SJCRH30 (cell line): ENCODE results near the gene TRIO. TPM values are rescaled to one million over a fixed set of nuclear protein-coding genes. Genes with fewer than 3 reads are reported as not detected.
"Not testable (repeated sequence)": the region's sequence is repeated elsewhere in the genome, so short reads cannot be mapped to it uniquely, and the experiment has no call there.

Experiments
- DNase-seq, 2 experiments: peaks; one replicate each; pipeline ENCODE4 v3.0.0-alpha.2; 2015 to 2020
- H3K27ac ChIP-seq: fragments of 250-450 bp; sonication (Bioruptor Pico); 2 replicates; pipeline ENCODE4 v1.5.1; 2020; ENCODE audit warnings: mild to moderate bottlenecking, moderate library complexity
- H3K27me3 ChIP-seq: fragments of 250-450 bp; sonication (Bioruptor Pico); 2 replicates; pipeline ENCODE4 v1.5.1; 2020; ENCODE audit warnings: mild to moderate bottlenecking, moderate library complexity
- H3K36me3 ChIP-seq: fragments of 250-450 bp; sonication (Bioruptor Pico); 2 replicates; pipeline ENCODE4 v1.5.1; 2020; ENCODE audit warnings: mild to moderate bottlenecking, moderate library complexity
- H3K4me1 ChIP-seq: fragments of 250-450 bp; sonication (Bioruptor Pico); 2 replicates; pipeline ENCODE4 v1.5.1; 2020; ENCODE audit warnings: mild to moderate bottlenecking, moderate library complexity
- H3K4me3 ChIP-seq: fragments of 250-450 bp; sonication (Bioruptor Pico); 2 replicates; pipeline ENCODE4 v1.5.1; 2020; ENCODE audit warnings: mild to moderate bottlenecking, moderate library complexity
- H3K9me3 ChIP-seq: fragments of 250-450 bp; sonication (Bioruptor Pico); replicated peaks from 2 replicates; pipeline ENCODE4 v1.5.1; 2020; ENCODE audit warnings: mild to moderate bottlenecking, moderate library complexity
- total RNA-seq: library from RNA; depleted of rRNA; stranded (reverse); fragments of >200 nt; shearing (Covaris generic); gene quantifications from 2 replicates; pipeline ENCODE4 v1.2.3, GENCODE V29; 2014; rRNA removed

TRIO gene
- total RNA-seq, 1 experiment from 2014 or later: 82.9 TPM

DNA sequence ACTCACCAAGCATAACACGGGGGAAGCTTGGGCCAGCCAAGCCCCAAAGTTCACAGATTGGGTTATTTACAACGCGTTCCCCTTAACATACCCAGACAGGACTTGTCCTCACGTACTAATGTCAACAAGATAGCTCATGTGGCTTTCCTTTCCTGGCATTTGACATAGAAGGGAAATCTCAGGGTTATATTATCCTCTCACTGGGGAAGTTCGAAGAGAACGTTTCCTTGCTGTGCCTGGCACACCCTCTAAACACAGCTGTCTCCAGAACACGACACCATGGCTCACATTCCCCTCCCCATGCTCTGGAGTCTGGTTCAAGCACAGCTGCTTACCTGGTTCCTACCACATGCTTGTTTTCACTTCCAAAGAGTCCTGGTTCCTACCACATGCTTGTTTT is 391.6 kb downstream of the TRIO start:
- peak; percentile 65 to 80 for DNase-seq
- Histone ChIP-seq H3K36me3 (no peaks in the 10 kb centered on the region), H3K27me3 (no peaks in the 10 kb centered on the region), H3K4me3 (peak overlapping the region; percentile 10; the same call in 1 of the 2 replicates), H3K4me1 (peaks cover 6% of the 10 kb centered on the region; the same call in 1 of the 2 replicates), H3K9me3 (no peaks in the 10 kb centered on the region), H3K27ac (no peak overlapping the region)

- Histone ChIP-seq H3K27ac (no peak overlapping the region), H3K4me1 (no peaks in the 10 kb centered on the region), H3K9me3 (no peaks in the 10 kb centered on the region), H3K27me3 (no peaks in the 10 kb centered on the region), H3K36me3 (no peaks in the 10 kb centered on the region), H3K4me3 (no peak overlapping the region)
- no peak for DNase-seq
These were observed 402.2 kb downstream of the TRIO start for GRCh38 chr5:14545308-14545707.

DNA sequence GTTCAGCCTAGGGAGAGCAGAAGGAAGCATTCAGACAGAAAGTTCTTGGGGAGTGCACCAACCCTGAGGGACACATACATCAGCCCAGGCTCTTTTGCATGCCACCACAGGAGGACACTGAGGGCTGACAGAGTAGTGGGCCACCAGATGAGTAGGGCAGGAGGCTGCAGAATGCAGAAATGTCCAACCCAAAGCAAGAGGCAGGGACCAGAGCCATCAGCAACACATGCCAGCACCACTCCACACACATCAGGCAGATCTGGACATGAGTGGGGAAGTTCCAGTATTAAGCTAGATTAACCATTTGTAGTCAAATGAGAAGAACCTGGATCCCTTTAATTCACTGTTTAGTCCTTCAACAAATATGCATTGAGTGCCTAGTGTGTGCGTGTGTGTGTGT is 402.7 kb downstream of the TRIO start:
- Histone ChIP-seq H3K27ac (no peak overlapping the region), H3K4me1 (no peaks in the 10 kb centered on the region), H3K36me3 (no peaks in the 10 kb centered on the region), H3K4me3 (no peak overlapping the region), H3K27me3 (no peaks in the 10 kb centered on the region), H3K9me3 (no peaks in the 10 kb centered on the region)
- DNase-seq: no peak

GRCh38 chr5:14547666-14548065 is 404.5 kb downstream of the TRIO start:
- no peak overlapping the region for H3K27ac ChIP-seq
- H3K4me3 ChIP-seq: no peak overlapping the region
- no peaks in the 10 kb centered on the region for H3K4me1 ChIP-seq
- DNase-seq: no peak
- no peaks in the 10 kb centered on the region for H3K27me3 ChIP-seq
- no peaks in the 10 kb centered on the region for H3K9me3 ChIP-seq
- H3K36me3 ChIP-seq: no peaks in the 10 kb centered on the region

GRCh38 chr5:14551211-14551610 is 408.1 kb downstream of the TRIO start:
- DNase-seq: no peak
- H3K4me1 ChIP-seq: no peaks in the 10 kb centered on the region
- no peaks in the 10 kb centered on the region for H3K27me3 ChIP-seq
- no peaks in the 10 kb centered on the region for H3K9me3 ChIP-seq
- H3K27ac ChIP-seq: no peak overlapping the region
- no peaks in the 10 kb centered on the region for H3K36me3 ChIP-seq
- H3K4me3 ChIP-seq: no peak overlapping the region

- Histone ChIP-seq H3K27ac (no peak overlapping the region), H3K4me3 (no peak overlapping the region), H3K36me3 (no peaks in the 10 kb centered on the region), H3K27me3 (no peaks in the 10 kb centered on the region), H3K4me1 (no peaks in the 10 kb centered on the region), H3K9me3 (no peaks in the 10 kb centered on the region)
- DNase-seq: no peak
These were observed 408.9 kb downstream of the TRIO start for GRCh38 chr5:14552017-14552416.

DNA sequence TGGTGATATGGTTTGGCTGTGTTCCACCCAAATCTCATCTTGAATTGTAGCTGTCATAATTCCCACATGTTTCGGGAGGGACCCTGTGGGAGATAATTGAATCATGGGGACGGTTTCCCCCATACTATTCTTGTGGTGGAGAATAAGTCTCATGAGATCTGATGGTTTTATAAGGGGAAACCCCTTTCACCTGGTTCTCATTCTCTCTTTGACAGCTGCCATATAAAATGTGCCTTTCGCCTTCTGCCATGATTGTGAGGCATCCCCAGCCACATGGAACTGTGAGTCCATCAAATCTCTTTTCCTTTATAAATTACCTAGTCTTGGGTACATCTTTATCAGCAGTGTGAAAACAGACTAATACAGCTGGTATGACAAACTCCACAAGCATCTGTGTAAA is 411.1 kb downstream of the TRIO start:
- DNase-seq, H3K4me3 ChIP-seq, H3K4me1 ChIP-seq, H3K27ac ChIP-seq, H3K9me3 ChIP-seq, H3K36me3 ChIP-seq, H3K27me3 ChIP-seq: not testable (repeated sequence)

DNA sequence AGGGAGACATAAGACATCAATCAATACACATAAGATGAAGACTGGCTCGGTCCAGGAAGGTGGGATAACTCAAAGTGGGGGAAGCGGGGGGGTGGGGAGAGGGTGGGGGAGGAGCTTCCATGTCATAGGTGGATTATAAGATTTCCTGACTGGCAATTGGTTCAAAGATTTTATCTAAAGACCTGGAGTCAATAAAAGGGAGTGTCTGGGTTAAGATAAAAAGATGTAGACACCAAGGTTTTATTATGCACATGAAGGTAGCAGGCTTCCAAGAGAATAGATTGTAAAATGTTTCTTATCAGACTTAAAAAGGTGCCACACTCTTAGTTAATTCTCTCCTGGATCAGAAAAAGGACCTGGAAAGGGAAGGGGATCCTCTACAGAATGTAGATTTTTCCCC is 412.9 kb downstream of the TRIO start:
- no peaks in the 10 kb centered on the region for H3K9me3 ChIP-seq
- H3K4me1 ChIP-seq: no peaks in the 10 kb centered on the region
- H3K27me3 ChIP-seq: no peaks in the 10 kb centered on the region
- H3K4me3 ChIP-seq: no peak overlapping the region
- no peak for DNase-seq
- no peak overlapping the region for H3K27ac ChIP-seq
- no peaks in the 10 kb centered on the region for H3K36me3 ChIP-seq

DNA sequence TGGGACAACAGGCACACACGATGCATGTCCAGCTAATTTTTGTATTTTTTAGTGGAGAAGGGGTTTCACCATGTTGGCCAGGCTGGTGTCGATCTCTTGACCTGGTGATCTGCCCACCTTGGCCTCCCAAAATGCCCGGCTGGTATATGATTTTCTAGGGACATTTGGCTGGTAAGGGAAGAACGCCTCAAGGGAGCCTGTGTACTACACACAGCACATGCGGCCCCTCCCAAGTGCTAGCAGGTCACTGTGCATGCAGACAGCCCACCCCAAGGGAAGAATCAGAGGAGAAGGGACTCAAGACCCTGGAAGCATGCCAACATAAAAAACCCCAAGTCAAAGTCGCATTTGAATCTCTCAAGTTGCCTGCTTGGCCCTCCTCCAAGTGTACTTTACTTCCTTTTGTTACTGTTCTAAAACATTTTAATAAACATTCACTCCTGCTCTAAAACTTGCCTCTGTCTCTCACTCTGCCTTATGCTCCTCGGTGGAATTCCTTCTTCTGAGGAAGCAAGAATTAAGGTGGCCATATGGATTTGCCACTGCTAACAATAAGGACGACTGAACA is 414.1 kb downstream of the TRIO start:
- Histone ChIP-seq H3K9me3 (no peaks in the 10 kb centered on the region), H3K27me3 (no peaks in the 10 kb centered on the region), H3K4me1 (no peaks in the 10 kb centered on the region), H3K27ac (no peak overlapping the region), H3K4me3 (no peak overlapping the region), H3K36me3 (no peaks in the 10 kb centered on the region)
- peak in 1 of 2 experiments; percentile 28 for DNase-seq

DNA sequence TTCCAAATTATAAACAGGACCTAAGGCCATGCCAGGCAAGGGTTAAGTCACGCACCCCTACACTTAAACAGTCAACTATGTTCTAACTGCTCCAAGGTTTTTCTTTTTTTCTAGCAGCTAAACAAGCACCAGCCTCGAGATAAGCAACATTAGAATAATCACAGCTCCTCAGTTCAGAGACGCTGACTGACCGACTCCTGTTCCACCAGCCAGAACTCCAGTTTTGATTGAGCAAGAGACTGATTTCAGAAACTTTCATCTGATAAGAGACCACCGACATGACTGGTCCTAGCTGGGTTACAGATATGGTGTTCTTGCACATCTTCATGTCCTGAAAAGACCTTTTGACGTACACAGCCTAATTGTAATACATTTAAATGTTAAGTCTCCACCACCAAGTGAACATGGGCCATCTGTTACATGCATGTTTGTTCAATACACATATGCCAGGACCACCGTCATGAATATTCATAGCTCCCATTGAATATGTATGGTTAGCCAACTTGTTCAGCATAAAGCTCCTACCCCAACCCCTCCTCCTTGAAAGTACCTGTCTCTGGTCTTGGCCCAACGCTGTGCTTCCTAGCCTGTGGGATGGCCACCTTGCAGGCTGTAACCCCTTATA is 414.8 kb downstream of the TRIO start:
- Histone ChIP-seq H3K4me1 (no peaks in the 10 kb centered on the region), H3K27me3 (no peaks in the 10 kb centered on the region), H3K9me3 (no peaks in the 10 kb centered on the region), H3K27ac (no peak overlapping the region), H3K36me3 (no peaks in the 10 kb centered on the region), H3K4me3 (no peak overlapping the region)
- DNase-seq: no peak

Other genes starting within 250 kb of the TRIO start
- gene DNAH5, start 198.7 kb upstream of the TRIO start, total RNA-seq: 0.16 and 0.30 TPM in 2 replicates